G401 (cell line): Measurements from ENCODE around the gene ATRNL1. TPM values are rescaled to one million over a fixed set of nuclear protein-coding genes. Genes with fewer than 3 reads are reported as not detected.
"Not testable (repeated sequence)": the region's sequence is repeated elsewhere in the genome, so short reads cannot be mapped to it uniquely, and the experiment has no call there.

Source experiments
- DNase-seq: peaks from one replicate; pipeline ENCODE4 v3.0.0-alpha.2; 2015; ENCODE audit warnings: low spot score
- in situ Hi-C: cut with HindIII; loops from 2 replicates; pipeline ENCODE4 v1.10.0; 2016; ENCODE audit warnings: low sequenced_read_pairs, mixed read lengths
- total RNA-seq: library from RNA; depleted of rRNA; stranded (reverse); fragments of >200 nt; shearing (Covaris generic); gene quantifications from 2 replicates; pipeline ENCODE4 v1.2.3, GENCODE V29; 2014

The ATRNL1 gene
- total RNA-seq, 1 experiment from 2014 or later: 0.44 TPM

DNA sequence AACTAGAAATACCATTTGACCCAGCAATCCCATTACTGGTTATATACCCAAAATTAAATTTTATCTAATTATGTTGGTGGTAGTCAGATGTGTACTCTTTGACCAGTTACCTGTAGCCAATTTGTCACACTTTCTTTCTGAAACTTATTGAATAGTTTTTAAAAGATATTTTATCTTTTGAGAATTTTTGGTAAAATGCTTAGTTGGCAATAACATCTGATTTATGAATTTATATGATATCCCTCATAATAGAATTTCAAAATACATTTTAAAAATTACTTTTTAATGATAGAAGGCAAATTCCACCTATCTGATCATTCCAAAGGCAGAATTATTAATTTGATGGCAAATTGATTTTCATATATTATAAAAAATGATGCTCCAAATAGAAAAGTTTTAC lies 569.3 kb downstream of the ATRNL1 start:
- no peak for DNase-seq
- in situ Hi-C loops: no loop called here

DNA sequence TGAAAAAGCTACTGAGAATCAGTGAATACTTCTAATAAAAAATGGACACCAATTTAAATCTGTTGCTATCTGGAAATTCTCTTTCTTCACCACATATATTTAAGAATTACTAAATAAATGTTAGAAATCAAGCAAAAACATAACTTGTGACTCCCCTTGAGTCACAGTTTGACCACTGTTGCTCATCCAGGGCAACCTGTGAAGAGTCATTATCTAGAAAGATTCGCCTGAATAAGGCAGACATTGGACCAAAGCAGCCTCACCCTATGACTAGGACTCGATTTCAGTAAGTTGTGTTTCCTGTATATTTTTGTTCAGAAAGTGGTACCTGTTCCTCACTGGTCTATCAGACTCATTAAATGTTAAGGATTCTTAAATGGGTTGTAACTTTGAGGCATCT lies 572.4 kb downstream of the ATRNL1 start:
- in situ Hi-C loops: no loop called here
- no peak for DNase-seq

DNA sequence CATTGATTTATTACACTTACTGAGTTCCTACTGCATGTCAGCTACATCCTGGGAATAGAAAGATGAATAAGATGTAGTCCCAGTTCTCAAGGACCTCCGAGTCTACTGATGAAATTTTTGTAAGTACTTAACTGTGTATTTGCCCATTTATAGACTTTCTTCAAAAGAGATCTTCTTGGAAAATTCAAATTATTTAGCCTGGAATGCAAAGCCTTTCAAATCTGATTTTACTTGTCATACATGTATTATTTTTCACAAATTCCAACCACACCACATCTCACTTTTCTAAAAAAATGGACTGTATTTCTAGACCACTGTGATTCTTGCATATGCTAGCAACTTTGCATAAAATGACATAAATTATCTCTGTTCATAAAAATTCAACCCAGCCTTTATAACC lies 581.3 kb downstream of the ATRNL1 start:
- in situ Hi-C loops: no loop called here
- no peak for DNase-seq

DNA sequence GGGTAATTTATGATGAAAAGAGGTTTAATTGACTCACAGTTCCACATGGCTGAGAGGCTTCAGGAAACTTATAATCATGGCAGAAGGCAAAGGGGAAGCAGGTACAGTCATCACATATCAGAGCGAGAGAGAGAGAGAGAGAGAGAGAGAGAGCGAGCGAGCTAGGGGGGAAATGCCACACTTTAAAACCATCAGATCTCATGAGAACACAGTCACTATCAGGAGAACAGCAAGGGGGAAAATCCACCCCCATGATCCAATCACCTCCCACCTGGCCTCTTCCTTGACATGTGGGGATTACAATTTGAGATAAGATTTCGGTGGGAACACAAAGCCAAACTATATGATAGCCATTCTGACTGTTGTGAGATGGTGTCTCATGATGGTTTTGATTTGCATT lies 603.6 kb downstream of the ATRNL1 start:
- in situ Hi-C loops: no loop called here

DNA sequence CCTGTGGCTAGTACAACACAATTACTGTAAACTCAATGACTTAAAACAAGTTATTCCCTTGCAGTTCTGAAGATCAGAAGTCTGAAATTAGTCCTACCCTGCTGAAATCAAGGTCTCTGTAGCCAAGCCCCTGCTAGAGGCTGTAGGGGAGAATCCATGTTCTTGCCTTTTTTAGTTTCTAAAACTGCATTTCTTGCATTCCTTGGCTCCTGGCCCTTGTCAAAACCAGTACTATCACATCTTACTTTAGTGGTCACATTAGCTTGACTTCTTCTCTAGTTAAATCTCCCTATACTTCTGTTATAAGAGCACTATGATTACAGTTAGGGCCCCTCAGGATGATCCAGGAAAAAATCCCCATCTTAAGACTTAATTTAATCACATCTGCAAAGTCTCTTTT lies 612.9 kb downstream of the ATRNL1 start:
- DNase-seq: no peak
- in situ Hi-C loops: no loop called here

More for the DNA sequence above, 603.6 kb downstream of the ATRNL1 start:
- no peak for DNase-seq

DNA sequence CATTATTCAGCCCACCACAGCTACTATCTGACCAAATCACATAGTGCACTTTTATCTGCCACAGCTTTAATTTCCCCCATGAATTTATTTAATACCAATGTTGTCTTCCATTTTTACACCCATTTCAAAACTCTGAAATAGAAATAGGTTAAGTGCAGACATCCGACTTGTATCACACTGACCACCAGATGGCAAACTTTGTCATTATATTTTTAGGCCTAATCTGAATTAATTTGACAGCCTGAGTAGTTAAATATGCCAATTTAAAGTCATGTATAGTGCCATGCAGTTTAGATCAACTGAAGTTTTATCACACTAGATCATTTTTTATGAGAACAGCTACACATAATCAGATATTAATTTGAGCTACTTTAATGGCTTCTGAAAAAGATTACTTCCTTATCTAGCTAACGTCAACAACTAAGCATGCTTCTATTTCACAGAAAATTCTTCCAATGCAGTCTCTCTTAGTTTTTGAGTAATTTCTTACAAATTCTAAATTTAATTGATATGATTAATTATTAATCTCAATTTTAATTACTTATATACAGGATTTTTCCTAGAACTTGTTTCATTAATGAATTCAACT lies 613.4 kb downstream of the ATRNL1 start:
- peak; percentile 25 for DNase-seq
- in situ Hi-C loops: no loop called here

DNA sequence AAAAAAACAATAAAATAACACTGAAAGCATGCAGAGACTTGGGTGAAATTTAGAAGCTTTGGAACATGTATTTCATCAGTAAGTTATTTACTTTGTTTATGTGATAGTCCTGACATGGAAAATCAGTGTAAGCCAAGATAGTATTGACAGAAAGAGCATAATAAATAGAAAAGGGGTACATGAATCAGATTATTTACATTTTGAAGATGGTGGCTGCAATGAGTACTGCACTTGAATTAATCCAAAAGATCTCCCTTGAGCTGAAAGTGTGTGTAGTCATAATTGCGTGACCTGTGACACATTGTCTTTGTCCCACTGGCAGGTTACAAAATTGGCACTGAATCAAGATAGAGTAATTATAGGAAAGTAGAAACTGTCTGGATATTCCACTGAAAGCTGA lies 617.0 kb downstream of the ATRNL1 start:
- DNase-seq: no peak
- in situ Hi-C loops: no loop called here

DNA sequence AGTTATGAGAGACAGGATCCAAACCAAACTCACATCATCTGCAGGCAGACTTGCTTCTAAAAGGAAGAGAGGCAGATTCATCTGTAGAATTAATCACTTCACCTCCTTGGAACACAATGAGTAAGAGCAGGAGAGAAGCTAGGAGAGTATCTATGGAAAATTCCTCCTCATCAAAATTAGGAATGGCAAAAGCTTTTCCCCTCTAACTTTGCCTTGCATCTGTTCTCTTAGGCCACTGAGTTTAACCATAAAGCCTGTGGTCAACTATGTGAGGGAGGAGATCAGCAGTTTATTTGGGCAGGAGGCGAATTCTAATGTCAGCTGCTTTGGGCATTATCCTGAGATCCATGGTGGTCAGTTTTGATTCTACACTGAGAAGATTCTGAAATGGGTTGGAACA lies 618.1 kb downstream of the ATRNL1 start:
- no peak for DNase-seq
- in situ Hi-C loops: no loop called here

DNA sequence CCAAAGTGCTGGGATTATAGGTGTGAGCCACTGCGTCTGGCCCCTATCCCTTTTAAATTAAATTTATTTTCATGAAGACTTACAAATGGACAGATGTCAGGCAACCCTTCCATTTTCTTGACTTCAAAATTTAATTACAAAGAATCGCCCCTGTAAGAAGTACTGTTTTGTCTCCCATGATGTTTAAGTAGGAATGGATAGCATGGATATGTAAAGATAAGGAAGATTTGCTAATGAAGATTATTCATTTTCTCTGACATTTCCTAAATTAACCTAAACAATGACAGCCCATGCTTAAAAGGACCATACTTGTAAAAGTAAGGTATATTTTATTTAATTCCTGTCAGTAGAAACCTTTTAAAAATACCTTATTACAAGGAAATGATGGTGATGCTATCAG lies 627.0 kb downstream of the ATRNL1 start:
- in situ Hi-C loops: no loop called here
- no peak for DNase-seq

DNA sequence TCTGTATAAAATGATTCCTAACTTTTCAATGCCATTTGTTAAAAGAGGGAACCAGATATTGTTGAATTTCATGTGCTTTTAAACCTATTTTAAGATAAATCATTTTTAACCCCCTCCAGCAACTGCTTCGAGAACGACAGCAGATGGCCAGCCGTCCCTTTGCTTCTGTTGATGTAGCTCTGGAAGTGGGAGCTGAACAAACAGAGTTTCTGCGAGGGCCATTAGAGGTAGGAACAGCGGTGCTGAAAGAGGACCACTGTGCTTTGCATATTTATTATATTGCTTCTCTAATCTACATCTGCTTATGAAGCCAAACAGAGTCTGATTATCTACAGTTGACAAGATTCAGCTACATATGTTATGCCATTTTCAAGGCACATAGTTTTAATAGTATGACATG lies 634.0 kb downstream of the ATRNL1 start:
- DNase-seq: no peak
- in situ Hi-C loops: no loop called here

DNA sequence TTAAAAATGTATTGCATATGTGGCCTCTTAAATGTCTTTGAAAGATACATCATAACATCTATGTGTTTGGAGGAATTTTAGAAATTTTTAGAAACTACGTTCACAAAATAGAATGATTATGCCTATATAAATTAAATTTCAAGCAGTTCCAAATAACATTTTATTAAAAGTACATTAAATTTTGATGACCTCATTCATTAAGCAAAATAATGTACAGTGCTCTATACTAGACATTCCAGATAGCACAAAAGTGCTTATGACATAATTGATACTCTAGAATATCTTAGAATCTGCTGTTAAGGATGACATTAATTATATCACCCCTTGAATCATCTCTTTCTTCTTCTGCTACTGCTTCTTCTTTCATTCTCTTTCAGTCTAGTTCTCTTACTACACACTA lies 650.9 kb downstream of the ATRNL1 start:
- in situ Hi-C loops: no loop called here
- no peak for DNase-seq

DNA sequence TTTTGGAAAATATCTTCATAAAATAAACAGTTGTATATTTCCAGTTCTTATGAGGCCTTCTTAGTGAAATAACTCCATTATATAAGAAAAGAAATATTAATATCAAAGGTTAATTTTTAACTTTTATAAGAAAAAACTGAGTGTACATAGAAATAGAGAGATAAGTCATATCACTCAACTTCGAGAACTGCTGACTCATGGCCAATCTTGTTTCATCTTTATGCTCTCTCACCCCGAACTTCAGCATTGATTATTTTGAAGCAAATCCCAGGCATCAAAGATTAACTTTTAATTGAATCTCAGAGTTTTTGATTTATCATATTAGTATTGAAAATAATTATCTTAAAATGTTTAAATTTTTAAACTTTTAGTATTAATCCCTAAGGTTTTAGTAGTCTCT lies 652.8 kb downstream of the ATRNL1 start:
- in situ Hi-C loops: no loop called here

DNA sequence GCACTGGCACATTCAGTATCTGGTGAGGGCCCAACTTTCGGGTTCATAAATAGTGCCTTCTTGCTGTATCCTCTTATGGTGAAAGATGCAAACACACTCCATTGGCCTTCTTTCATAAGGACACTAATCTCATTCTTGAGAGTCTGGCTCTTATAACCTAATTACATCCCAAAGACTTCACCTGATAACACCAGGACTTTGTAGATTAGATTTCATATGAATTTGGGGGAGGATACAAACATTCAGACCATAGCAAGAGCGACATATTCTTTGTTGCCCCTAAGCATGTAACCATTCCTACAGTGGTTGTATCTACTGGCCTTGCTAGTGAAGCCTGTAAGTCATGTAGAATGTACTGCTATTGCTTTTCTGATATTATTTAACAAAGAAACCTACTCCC lies 654.6 kb downstream of the ATRNL1 start:
- in situ Hi-C loops: no loop called here
- no peak for DNase-seq

More for the DNA sequence above, 652.8 kb downstream of the ATRNL1 start:
- no peak for DNase-seq

DNA sequence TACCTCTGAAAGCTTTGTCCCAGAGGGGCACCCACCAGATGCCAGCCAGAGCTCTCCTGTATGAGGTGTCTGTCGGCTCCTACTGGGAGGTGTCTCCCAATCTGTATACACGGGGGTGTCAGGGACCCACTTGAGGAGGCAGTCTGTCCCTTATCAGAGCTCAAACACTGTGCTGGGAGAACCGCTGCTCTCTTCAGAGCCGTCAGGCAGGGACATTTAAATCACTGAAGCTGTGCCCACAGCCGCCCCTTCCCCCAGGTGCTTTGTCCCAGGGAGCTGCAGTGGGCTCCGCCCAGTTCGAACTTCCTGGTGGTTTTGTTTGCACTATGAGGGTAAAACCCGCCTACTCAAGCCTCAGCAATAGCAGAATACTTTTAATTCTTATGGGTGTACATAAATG lies 665.3 kb downstream of the ATRNL1 start:
- in situ Hi-C loops, DNase-seq: not testable (repeated sequence)

DNA sequence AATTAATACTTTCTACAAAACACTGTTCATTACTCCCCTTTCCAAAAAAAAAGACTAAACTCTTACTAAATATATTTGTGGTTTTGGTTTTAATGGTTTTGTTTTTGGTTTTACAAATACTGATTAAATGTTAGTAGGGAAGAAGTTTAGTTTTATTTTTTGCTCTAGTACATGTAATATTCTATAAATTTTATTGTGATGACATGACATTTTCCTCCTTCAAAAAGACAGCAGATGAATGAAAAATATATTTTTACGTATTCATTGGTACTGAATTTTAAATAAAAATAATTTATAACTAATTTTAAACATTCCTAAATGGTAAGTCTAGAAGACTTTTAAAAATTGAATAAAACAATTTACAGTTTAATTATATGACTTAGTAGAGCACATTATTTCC lies 667.0 kb downstream of the ATRNL1 start:
- in situ Hi-C loops: no loop called here
- DNase-seq: no peak

DNA sequence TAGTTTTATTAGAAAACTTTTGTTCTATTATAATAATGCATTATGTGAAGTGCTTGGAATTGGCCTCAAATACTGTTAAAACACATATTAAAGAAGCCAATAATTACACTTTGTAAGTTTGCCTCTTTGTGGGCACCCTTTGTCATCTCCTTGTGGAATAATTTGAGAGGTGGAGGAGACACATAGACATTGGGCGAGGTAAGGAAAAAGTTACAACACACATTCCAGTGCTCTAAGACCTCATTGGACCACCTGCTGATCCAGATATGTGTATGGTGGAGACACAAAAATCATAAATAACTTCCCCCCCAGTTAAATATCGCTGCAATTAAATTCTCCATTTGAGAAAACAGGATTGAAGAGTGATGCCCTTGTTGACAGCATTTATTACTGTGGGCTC lies 668.0 kb downstream of the ATRNL1 start:
- in situ Hi-C loops: no loop called here

DNA sequence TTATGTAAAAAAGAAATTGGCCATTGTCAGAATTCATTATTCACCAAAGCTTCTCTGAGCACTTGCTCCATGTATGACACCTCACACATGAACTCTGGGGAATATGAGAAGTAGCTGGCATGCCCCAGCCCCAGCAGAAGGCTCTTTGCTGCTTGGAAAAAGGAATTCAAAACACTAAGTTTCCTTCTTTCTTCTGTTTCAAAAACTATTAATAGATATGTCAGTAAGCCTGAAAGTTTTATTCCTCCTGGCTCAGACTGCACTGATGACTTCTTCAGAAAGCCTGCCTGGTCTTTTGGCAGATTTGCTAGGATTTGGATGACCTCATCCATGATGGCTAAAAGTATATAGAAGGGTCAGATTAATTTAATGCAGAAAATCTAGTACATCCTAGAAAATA lies 668.9 kb downstream of the ATRNL1 start:
- no peak for DNase-seq
- in situ Hi-C loops: no loop called here

More for the DNA sequence above, 668.0 kb downstream of the ATRNL1 start:
- DNase-seq: no peak

DNA sequence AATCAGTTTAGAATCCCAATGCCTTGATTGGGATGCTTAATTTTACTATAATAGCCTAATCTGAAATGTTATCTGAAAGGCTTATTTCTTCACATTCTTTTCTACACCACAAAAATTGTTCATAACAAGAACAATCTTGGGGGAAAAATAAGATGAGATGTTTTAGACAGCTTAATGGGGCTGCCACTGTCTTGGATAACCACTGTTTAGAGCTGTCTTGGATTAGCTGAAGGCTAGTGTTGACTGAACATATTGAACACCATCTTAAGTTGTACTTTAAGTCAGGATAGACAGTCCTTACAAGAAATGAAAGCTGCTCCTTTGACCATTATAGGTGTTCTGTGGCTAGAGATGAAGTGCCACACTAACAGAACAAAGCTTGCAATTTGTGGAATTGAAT lies 678.6 kb downstream of the ATRNL1 start:
- DNase-seq: no peak
- in situ Hi-C loops: no loop called here

DNA sequence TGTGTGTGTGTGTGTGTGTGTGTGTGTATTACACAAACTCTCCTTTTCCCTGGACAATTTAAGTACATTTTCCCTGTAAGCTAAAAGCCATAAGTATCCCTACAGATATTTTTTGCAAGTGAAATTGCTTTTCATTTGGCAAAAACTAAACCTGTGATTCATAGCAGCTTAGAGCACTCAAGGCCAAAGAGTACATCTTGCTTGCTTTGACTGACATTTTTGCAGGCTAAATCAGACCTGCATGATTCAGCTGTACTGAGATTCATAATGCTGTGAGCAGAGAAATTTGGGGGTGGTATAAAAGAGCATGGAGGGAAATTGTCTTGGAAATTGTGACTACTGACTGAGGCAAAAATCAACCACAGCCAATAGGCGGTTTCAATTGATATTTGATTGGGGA lies 679.4 kb downstream of the ATRNL1 start:
- in situ Hi-C loops: no loop called here
- no peak for DNase-seq

DNA sequence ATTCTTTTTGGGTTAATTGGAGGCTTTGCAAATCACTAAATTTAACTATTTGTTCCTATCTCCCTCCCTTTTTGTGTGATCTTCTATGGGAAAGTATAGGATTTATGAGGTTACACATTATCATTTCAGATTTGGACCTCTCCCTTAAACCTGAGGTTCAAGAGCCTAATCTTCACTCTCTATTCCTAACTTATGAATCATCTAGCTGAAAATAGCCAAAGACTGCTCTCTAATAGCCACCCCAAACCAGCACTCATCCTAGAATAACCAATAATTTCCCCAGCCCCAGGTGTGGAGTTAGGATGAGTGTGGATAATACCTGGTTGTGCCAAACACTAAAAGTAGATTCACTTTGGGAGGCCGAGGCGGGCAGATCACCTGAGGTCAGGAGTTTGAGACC lies 680.7 kb downstream of the ATRNL1 start:
- in situ Hi-C loops: no loop called here
- DNase-seq: no peak

DNA sequence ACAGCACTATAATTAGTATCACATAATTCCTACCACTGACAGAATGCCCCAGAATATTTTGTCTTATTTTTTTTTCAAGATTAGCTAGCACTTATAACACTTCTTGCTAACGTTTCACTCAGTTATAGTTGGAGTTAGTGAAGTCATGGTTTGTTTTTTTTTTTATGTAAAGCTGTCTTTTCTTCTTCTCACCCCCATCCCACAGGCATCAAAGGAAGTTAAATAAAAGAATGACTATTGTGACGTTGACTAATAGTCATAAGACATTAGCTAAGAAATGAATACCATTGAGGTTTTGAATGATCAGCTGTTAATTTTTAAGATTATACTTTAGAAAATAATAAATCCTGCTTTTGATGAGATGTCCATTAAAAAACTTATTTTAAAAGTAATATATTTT lies 681.6 kb downstream of the ATRNL1 start:
- in situ Hi-C loops: no loop called here
- no peak for DNase-seq

DNA sequence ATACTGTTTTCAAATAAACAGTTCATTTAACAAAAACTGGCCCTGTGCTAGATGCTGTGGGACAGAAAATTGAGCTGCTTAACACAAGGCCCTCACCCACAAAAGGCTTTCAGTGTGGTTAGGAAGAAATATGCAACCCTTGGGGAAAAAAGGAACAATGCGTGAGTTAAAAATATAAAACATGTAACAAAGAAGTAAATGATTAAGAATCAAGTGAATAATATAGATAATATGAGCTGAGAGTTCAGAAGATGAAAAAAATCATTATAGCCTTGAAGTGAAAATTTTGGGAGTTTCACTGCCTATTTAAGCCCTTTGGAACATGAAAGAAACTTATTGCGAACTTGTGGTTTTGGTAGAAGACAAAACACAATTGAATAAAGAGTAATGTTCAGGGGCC lies 684.5 kb downstream of the ATRNL1 start:
- no peak for DNase-seq
- in situ Hi-C loops: no loop called here
